Peyer's patch (tissue), 4 donors: Measurements from ENCODE around the gene DNAJB4.

Experiments
- POLR2A ChIP-seq, 2 donors: fragments of 450-650 bp; IDR thresholded peaks; one replicate each; pipeline ENCODE4 v1.5.1; 2017; ENCODE audit warnings: antibody characterized with exemption in 2 of 2, mild to moderate bottlenecking in 2 of 2, moderate library complexity in 2 of 2
- TF ChIP-seq, protein P1 (sequence below), 6 experiments: fragments of 450-650 bp in 4 of 6; fragments of 200-600 bp in 2 of 6; sonication (generic) in 1 of 6; IDR thresholded peaks; one replicate each; pipeline ENCODE4 v1.5.1; 2017 to 2019; ENCODE audit warnings: antibody characterized with exemption in 6 of 6, mild to moderate bottlenecking in 3 of 6, moderate library complexity in 1 of 6

DNA sequence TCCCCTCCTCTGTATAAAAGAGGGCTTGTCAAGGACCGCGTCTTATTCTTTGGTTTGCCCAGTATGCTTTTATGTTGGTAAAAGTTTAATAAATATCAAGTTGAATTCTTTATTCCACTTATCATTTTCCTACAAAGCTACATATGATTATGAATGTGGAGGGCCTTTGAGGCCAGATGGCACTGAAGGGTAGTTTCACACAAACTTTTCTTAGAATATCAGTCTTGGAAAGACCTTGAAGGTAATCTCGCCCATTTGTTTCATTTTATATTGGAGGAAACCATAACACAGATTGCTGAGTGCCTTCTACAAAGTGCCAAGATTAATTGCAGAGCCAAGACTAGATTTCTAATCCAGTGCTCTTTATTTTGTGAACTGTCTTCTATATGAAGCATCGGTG lies 20.1 kb upstream of the DNAJB4 start:
- no peak for TF ChIP-seq POLR2A (IDR thresholded peaks at IDR 0.05)
- TF ChIP-seq, protein P1, sequence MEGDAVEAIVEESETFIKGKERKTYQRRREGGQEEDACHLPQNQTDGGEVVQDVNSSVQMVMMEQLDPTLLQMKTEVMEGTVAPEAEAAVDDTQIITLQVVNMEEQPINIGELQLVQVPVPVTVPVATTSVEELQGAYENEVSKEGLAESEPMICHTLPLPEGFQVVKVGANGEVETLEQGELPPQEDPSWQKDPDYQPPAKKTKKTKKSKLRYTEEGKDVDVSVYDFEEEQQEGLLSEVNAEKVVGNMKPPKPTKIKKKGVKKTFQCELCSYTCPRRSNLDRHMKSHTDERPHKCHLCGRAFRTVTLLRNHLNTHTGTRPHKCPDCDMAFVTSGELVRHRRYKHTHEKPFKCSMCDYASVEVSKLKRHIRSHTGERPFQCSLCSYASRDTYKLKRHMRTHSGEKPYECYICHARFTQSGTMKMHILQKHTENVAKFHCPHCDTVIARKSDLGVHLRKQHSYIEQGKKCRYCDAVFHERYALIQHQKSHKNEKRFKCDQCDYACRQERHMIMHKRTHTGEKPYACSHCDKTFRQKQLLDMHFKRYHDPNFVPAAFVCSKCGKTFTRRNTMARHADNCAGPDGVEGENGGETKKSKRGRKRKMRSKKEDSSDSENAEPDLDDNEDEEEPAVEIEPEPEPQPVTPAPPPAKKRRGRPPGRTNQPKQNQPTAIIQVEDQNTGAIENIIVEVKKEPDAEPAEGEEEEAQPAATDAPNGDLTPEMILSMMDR (IDR thresholded peaks at IDR 0.05) = no peak
